SH-SY5Y (cell line): Measurements from ENCODE around the gene KAT2B.

Source experiments
- GATA2 ChIP-seq: IDR thresholded peaks from 2 replicates; pipeline ENCODE4 v1.6.1; 2011; ENCODE audit warnings: mild to moderate bottlenecking, low read depth, low read length
- GATA3 ChIP-seq: IDR thresholded peaks from 2 replicates; pipeline ENCODE4 v1.6.1; 2011; ENCODE audit warnings: low read depth, mild to moderate bottlenecking, low read length, moderate library complexity

DNA sequence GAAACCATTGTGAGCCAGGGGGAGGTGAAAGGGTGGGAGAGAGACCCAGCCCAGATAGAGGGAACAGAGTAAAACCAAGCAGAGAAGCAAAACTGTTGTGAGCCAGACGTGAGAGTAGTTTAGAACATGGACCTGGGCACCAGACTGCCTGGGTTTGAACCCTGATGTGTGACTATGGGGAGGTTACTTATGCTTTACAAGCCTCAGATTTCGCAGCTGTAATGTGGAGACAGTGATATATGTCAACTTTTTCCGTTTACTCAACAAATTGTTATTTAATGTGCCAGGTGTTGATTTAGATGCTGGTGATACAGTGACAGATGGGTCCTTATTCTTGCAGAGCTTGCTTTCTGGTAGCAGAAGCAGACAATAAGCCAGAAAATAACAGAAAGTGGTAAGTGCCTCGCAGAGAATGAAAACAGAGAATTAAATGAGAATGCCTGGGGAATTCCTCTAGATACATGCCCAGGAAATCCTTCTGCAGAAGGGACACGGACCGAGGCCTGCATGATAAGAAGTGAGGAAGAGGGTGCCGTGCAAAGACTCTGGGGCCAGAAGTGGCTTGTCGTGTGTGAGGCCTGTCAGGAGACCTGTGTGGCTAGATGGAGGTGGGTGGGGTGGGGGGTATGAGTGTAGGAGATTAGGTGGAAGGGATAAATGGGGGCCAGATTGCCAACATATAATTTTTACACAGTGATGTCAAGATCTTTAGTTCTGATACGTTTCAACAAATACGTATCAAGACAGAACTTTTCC lies 15.0 kb downstream of the KAT2B start:
- TF ChIP-seq GATA3 = peak; percentile 70
- peak; percentile 74 for TF ChIP-seq GATA2
